OCI-LY3 (cell line): ENCODE data around the gene UBN1.

Source experiments
- H2AFZ ChIP-seq: fragments of 200-600, 300-600 bp; shearing (Covaris generic); 2 replicates; pipeline ENCODE4 v1.6.0; 2014; ENCODE audit warnings: antibody characterized with exemption, low read depth, low read length
- H3K27ac ChIP-seq: fragments of 200-600, 300-600 bp; sonication (generic); 2 replicates; pipeline ENCODE4 v1.5.1; 2014; ENCODE audit warnings: mild to moderate bottlenecking, low read length, moderate library complexity, mixed read lengths
- H3K27me3 ChIP-seq: fragments of 200-600, 300-600 bp; sonication (generic); 2 replicates; pipeline ENCODE4 v1.6.1; 2014; ENCODE audit warnings: low read depth, low read length, mixed read lengths
- H3K36me3 ChIP-seq: fragments of 200-600, 300-600 bp; sonication (generic); replicated peaks from 2 replicates; pipeline ENCODE3; 2014; ENCODE audit warnings: low read depth, low read length, mixed read lengths
- H3K4me1 ChIP-seq: fragments of 300-600, 200-600 bp; sonication (generic); 2 replicates; pipeline ENCODE4 v1.6.1; 2014; ENCODE audit warnings: low read length, mixed read lengths
- H3K4me2 ChIP-seq: fragments of 200-600, 300-600 bp; sonication (generic); 2 replicates; pipeline ENCODE4 v1.6.1; 2014; ENCODE audit warnings: low read length, mixed read lengths
- H3K4me3 ChIP-seq: fragments of 300-600, 200-600 bp; sonication (generic); 2 replicates; pipeline ENCODE4 v1.5.1; 2014; ENCODE audit warnings: antibody characterized with exemption, mild to moderate bottlenecking, low read length, moderate library complexity
- H3K79me2 ChIP-seq: fragments of 300-600, 200-600 bp; shearing (Covaris generic); 2 replicates; pipeline ENCODE4 v1.6.1; 2014; ENCODE audit warnings: mild to moderate bottlenecking, low read length, mixed read lengths
- H3K9ac ChIP-seq: fragments of 300-600, 200-600 bp; shearing (Covaris generic); 2 replicates; pipeline ENCODE4 v1.6.0; 2014; ENCODE audit warnings: mild to moderate bottlenecking, low read length, moderate library complexity
- H3K9me3 ChIP-seq: fragments of 200-600, 300-600 bp; shearing (Covaris generic); 2 replicates; pipeline ENCODE4 v1.6.1; 2014; ENCODE audit warnings: low read length, mixed read lengths; ENCODE audit not compliant: insufficient read depth
- H4K20me1 ChIP-seq: fragments of 200-600, 300-600 bp; sonication (generic); 2 replicates; pipeline ENCODE4 v1.6.1; 2016; ENCODE audit warnings: low read length, mixed read lengths; ENCODE audit not compliant: insufficient read depth
- EZH2phosphoT487 ChIP-seq: fragments of 200-600 bp; shearing (Covaris generic); IDR thresholded peaks from 2 replicates; pipeline ENCODE4 v1.6.1; 2018; ENCODE audit warnings: antibody characterized with exemption, mixed run types, low read depth
- TF ChIP-seq, protein P1 (sequence below): fragments of 200-600, 300-600 bp; sonication (generic); IDR thresholded peaks from 2 replicates; pipeline ENCODE4 v1.5.1; 2014; ENCODE audit warnings: antibody characterized with exemption, low read length, low read depth

UBN1 gene

DNA sequence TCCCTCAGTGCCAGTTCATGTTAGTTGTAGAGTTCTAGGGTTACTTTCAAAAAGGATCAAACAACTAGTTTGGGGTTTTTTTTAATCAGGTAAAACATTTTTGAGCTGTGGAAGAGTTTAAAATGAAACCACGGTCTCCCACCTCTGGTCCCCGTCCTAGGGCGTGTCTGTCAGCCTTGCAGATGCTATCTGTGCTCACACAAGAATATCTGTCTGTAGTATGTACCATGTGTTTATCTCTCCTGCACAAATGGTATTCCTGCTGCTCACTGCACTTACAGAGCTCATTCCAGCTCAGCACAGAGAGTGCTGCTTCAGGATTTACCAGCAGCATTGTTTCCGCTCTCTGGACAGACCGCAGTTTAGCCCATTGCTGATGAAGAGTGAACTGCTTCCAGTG, 38.9 kb downstream of the UBN1 start:
- no peaks in the 10 kb centered on the region for H3K9me3 ChIP-seq
- H3K27ac ChIP-seq: no peak overlapping the region
- no peak overlapping the region for H3K4me2 ChIP-seq
- no peak overlapping the region for H2AFZ ChIP-seq
- H4K20me1 ChIP-seq: no peaks in the 10 kb centered on the region
- no peaks in the 10 kb centered on the region for H3K4me1 ChIP-seq
- H3K4me3 ChIP-seq: no peak overlapping the region
- TF ChIP-seq EZH2phosphoT487: no peak
- TF ChIP-seq, protein P1, sequence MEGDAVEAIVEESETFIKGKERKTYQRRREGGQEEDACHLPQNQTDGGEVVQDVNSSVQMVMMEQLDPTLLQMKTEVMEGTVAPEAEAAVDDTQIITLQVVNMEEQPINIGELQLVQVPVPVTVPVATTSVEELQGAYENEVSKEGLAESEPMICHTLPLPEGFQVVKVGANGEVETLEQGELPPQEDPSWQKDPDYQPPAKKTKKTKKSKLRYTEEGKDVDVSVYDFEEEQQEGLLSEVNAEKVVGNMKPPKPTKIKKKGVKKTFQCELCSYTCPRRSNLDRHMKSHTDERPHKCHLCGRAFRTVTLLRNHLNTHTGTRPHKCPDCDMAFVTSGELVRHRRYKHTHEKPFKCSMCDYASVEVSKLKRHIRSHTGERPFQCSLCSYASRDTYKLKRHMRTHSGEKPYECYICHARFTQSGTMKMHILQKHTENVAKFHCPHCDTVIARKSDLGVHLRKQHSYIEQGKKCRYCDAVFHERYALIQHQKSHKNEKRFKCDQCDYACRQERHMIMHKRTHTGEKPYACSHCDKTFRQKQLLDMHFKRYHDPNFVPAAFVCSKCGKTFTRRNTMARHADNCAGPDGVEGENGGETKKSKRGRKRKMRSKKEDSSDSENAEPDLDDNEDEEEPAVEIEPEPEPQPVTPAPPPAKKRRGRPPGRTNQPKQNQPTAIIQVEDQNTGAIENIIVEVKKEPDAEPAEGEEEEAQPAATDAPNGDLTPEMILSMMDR: no peak
- no peak overlapping the region for H3K9ac ChIP-seq
- no peaks in the 10 kb centered on the region for H3K79me2 ChIP-seq
- H3K36me3 ChIP-seq: peaks cover 27% of the 10 kb centered on the region
- H3K27me3 ChIP-seq: no peaks in the 10 kb centered on the region

DNA sequence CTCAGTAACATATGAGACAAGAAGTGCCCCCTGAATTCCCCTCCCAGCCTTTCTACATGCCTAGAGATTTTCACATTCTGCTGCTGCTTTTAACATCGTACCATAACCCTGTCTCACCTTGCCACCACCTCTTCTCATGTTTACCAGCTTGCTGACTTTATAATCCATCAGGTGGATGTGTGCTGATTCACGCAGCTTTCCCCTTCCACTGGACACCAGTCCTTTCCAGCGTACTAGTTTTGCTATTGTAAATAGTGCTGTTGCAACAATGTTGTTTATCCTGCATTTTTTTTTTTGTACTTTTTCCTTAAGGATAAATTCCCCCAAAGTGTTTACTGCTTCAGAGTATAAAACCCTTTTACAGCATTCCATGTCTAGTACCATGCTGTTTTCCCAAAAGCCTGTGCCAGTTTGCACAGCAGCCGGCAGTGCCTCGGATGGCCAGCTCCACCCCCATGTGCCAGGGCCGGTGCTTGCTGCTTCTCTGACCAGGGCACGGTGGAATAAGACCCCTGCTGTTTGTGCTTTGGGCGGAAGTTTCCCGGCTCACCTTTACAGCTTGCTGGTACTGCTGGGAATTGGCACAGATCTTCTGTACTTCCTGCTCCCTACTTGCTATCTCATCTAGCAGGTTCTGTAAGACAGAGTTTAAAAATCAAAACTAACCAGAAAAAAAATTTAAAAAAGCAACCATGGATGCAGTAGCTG, 41.3 kb downstream of the UBN1 start:
- Histone ChIP-seq H4K20me1 (no peaks in the 10 kb centered on the region), H3K9ac (no peak overlapping the region), H3K79me2 (no peaks in the 10 kb centered on the region), H2AFZ (no peak overlapping the region), H3K4me3 (no peak overlapping the region), H3K27ac (no peak overlapping the region), H3K27me3 (no peaks in the 10 kb centered on the region), H3K4me2 (no peak overlapping the region), H3K4me1 (no peaks in the 10 kb centered on the region), H3K9me3 (no peaks in the 10 kb centered on the region), H3K36me3 (peaks cover 13% of the 10 kb centered on the region)
- TF ChIP-seq, protein P1: no peak

DNA sequence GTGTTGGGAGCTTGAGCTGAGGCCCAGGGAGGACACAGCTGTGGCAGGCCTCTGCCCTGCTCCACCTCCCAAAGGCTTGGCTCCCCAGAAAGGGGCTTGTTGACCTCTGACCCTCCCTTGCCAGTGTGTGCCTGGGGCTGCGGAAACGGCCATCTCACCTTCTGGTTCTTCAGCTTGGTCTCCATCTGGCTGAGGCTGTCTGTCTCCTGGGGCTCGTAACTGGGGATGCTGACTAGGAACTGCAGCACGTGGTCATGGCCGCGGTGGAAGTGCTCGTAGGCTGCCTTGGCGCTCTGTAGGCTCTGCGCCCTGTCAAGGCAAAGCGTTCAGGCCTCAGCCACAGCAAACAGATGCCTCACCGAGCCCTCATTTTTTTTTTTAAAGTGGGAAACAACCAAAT, 42.7 kb downstream of the UBN1 start:
- Histone ChIP-seq H3K27me3 (no peaks in the 10 kb centered on the region), H3K9ac (no peak overlapping the region), H3K4me3 (no peak overlapping the region), H3K36me3 (peaks cover 6% of the 10 kb centered on the region), H3K4me2 (no peak overlapping the region), H2AFZ (no peak overlapping the region), H3K9me3 (no peaks in the 10 kb centered on the region), H3K27ac (no peak overlapping the region), H3K4me1 (no peaks in the 10 kb centered on the region), H4K20me1 (no peaks in the 10 kb centered on the region; the same call in 1 of the 2 replicates), H3K79me2 (no peaks in the 10 kb centered on the region)
- TF ChIP-seq, protein P1: no peak
- no peak for TF ChIP-seq EZH2phosphoT487

DNA sequence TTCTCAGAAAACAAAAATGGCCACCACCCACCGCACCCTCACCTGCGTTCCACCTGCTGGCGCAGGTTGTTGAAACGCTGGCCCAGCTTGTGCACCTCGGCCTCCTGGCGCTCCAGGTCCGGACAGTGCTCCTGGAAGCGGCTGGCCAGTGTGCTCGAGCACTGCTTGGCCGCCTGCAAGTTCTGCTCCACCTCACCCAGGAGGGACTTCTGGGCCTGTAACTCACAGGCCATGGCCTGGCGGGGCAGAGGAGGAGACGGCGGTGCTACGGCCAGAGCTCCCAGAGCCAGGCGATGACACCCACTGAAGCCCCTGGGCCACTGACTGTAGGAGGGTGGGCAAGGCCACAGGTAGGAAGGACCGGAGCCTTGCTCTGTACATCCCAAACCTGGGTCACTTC, 43.4 kb downstream of the UBN1 start:
- Histone ChIP-seq H3K79me2 (no peaks in the 10 kb centered on the region), H4K20me1 (no peaks in the 10 kb centered on the region; the same call in 1 of the 2 replicates), H2AFZ (no peak overlapping the region), H3K4me3 (no peak overlapping the region), H3K9me3 (no peaks in the 10 kb centered on the region), H3K4me1 (no peaks in the 10 kb centered on the region), H3K27me3 (no peaks in the 10 kb centered on the region), H3K9ac (no peak overlapping the region), H3K36me3 (peaks cover 6% of the 10 kb centered on the region), H3K27ac (no peak overlapping the region), H3K4me2 (no peak overlapping the region)
- TF ChIP-seq EZH2phosphoT487: no peak
- TF ChIP-seq, protein P1: no peak
